CD14-positive monocyte (primary cell): Measurements from ENCODE around the gene TNFRSF6B. TPM values are rescaled to one million over a fixed set of nuclear protein-coding genes. Genes with fewer than 3 reads are reported as not detected.

Source experiments
- DNase-seq, 3 donors: peaks; one replicate each; pipeline ENCODE4 v3.0.0-alpha.2; 2011 to 2022
- H2AFZ ChIP-seq: 2 replicates; pipeline ENCODE4 v1.6.0; 2012; ENCODE audit warnings: mild to moderate bottlenecking, low read depth, low read length, inconsistent platforms; ENCODE audit not compliant: insufficient read depth, poor library complexity, severe bottlenecking
- H3K27ac ChIP-seq, 2 donors: 1 replicate in 1 of 2; 2 replicates in 1 of 2; pipeline ENCODE4 v1.5.1; 2012 to 2013; ENCODE audit warnings: low read length in 2 of 2, control low read depth in 1 of 2, inconsistent platforms in 1 of 2, low read depth in 1 of 2, mild to moderate bottlenecking in 1 of 2
- H3K27me3 ChIP-seq, 2 donors: one replicate each; pipeline versions ENCODE4 v1.6.0 to v1.6.1; 2011 to 2013; ENCODE audit warnings: low read length in 2 of 2; ENCODE audit not compliant: control insufficient read depth in 2 of 2, insufficient read depth in 2 of 2
- H3K36me3 ChIP-seq, 2 donors: replicated peaks in 1 of 2; 1 replicate in 1 of 2; 2 replicates in 1 of 2; pipeline versions ENCODE4 v1.5.1 to v1.6.1; 2012 to 2013; ENCODE audit warnings: low read length in 2 of 2, control low read depth in 1 of 2, inconsistent platforms in 1 of 2, mild to moderate bottlenecking in 1 of 2; ENCODE audit not compliant: insufficient read depth in 2 of 2, control insufficient read depth in 1 of 2
- H3K4me1 ChIP-seq, 2 donors: 1 replicate in 1 of 2; 2 replicates in 1 of 2; pipeline versions ENCODE4 v1.5.1 to v1.6.1; 2012 to 2013; ENCODE audit warnings: low read length in 2 of 2, control low read depth in 1 of 2, inconsistent platforms in 1 of 2, mild to moderate bottlenecking in 1 of 2, moderate library complexity in 1 of 2; ENCODE audit not compliant: insufficient read depth in 2 of 2, control insufficient read depth in 1 of 2
- H3K4me2 ChIP-seq: replicated peaks from 2 replicates; pipeline ENCODE3; 2012; ENCODE audit warnings: low read length, moderate library complexity, mild to moderate bottlenecking; ENCODE audit not compliant: poor library complexity, severe bottlenecking; ENCODE audit errors: extremely low read depth
- H3K4me3 ChIP-seq, 3 experiments: fragments of 200-600 bp in 1 of 3; sonication (generic) in 1 of 3; replicated peaks in 1 of 3; 1 replicate in 2 of 3; 2 replicates in 1 of 3; pipeline ENCODE4 v1.5.1; 2011 to 2013; ENCODE audit warnings: low read length in 3 of 3, mild to moderate bottlenecking in 3 of 3, control low read depth in 2 of 3, low read depth in 2 of 3, inconsistent platforms in 1 of 3, moderate library complexity in 1 of 3
- H3K79me2 ChIP-seq: 2 replicates; pipeline ENCODE4 v1.6.0; 2012; ENCODE audit warnings: mild to moderate bottlenecking, control low read depth, inconsistent platforms, low read length, moderate library complexity; ENCODE audit not compliant: insufficient read depth
- H3K9ac ChIP-seq: 2 replicates; pipeline ENCODE4 v1.6.0; 2017; ENCODE audit warnings: low read length, mild to moderate bottlenecking; ENCODE audit not compliant: insufficient read depth, poor library complexity, severe bottlenecking
- H3K9me3 ChIP-seq, 2 donors: replicated peaks in 1 of 2; 1 replicate in 1 of 2; 2 replicates in 1 of 2; pipeline versions ENCODE4 v1.5.1 to v1.6.1; 2012 to 2013; ENCODE audit warnings: low read length in 2 of 2, control low read depth in 1 of 2; ENCODE audit not compliant: control insufficient read depth in 1 of 2, insufficient read depth in 1 of 2
- H4K20me1 ChIP-seq: 2 replicates; pipeline ENCODE4 v1.6.0; 2012; ENCODE audit warnings: mild to moderate bottlenecking, low read length, control low read depth, moderate library complexity; ENCODE audit not compliant: insufficient read depth
- H3K27ac Mint-ChIP-seq, 7 donors: one replicate each; pipeline ENCODE4 v1.8.0; 2020; ENCODE audit warnings: mild to moderate bottlenecking in 7 of 7, mixed read lengths in 7 of 7, moderate library complexity in 6 of 7, inconsistent platforms in 2 of 7
- H3K27me3 Mint-ChIP-seq, 3 donors: one replicate each; pipeline ENCODE4 v1.8.0; 2021 to 2022; ENCODE audit warnings: low read depth in 3 of 3, mild to moderate bottlenecking in 3 of 3, mixed read lengths in 3 of 3, moderate library complexity in 3 of 3, inconsistent platforms in 1 of 3
- H3K36me3 Mint-ChIP-seq, 2 donors: one replicate each; pipeline ENCODE4 v1.8.0; 2020; ENCODE audit warnings: mixed read lengths in 2 of 2, inconsistent platforms in 1 of 2, mild to moderate bottlenecking in 1 of 2
- H3K4me1 Mint-ChIP-seq: one replicate; pipeline ENCODE4 v1.8.0; 2020; ENCODE audit warnings: mild to moderate bottlenecking, mixed read lengths
- H3K4me3 Mint-ChIP-seq, 2 donors: one replicate each; pipeline ENCODE4 v1.8.0; 2020; ENCODE audit warnings: mild to moderate bottlenecking in 2 of 2, mixed read lengths in 2 of 2, moderate library complexity in 1 of 2
- H3K9me3 Mint-ChIP-seq, 7 donors: one replicate each; pipeline ENCODE4 v1.8.0; 2020 to 2022; ENCODE audit warnings: mixed read lengths in 7 of 7, mild to moderate bottlenecking in 6 of 7, moderate library complexity in 6 of 7, inconsistent platforms in 2 of 7
- CTCF ChIP-seq: fragments of 200-600 bp; IDR thresholded peaks from one replicate; pipeline ENCODE4 v1.8.0; 2022; ENCODE audit warnings: antibody characterized with exemption, mild to moderate bottlenecking
- WGBS: methylation state at CpG from one replicate; pipeline ENCODE4 v1.1.5; 2013; ENCODE audit warnings: missing lambda C conversion rate; ENCODE audit not compliant: insufficient coverage; 5-methylcytosine and 5-hydroxymethylcytosine counted together
- intact Hi-C, 2 donors: fragments of 100-400 bp; cut with micrococcal nuclease; formaldehyde crosslinking; loops; one replicate each; pipeline versions ENCODE4 v1.15.0 to v1.15.1; 2023
- polyA plus RNA-seq, 3 donors: library from polyadenylated mRNA; depleted of rRNA in 1 of 3; unstranded in 2 of 3; stranded (reverse) in 1 of 3; fragments of 300-500 nt in 2 of 3; fragments of >200 nt in 1 of 3; fragmentation: Illumina TruSeq in 2 of 3; gene quantifications; 1 replicate in 2 of 3; 2 replicates in 1 of 3; pipeline ENCODE4 v1.2.3, GENCODE V29; 2012 to 2021

Gene TNFRSF6B
- polyA plus RNA-seq, 3 donors, result 6.5 TPM; not detected in 2

GRCh38 chr20:63693733-63694583 lies 2.5 kb upstream of the TNFRSF6B start:
- Histone ChIP-seq H2AFZ (no peak overlapping the region), H3K9me3 (no peaks in the 10 kb centered on the region), H3K4me3 (no peak overlapping the region), H3K79me2 (no peaks in the 10 kb centered on the region), H3K4me1 (peaks cover 16% of the 10 kb centered on the region in 2 donors), H3K27me3 (peaks cover 0 to 12% of the 10 kb centered on the region in 2 donors), H4K20me1 (peaks cover 30% of the 10 kb centered on the region), H3K9ac (no peak overlapping the region), H3K4me2 (no peak overlapping the region), H3K27ac (no peak overlapping the region), H3K36me3 (peaks cover 0 to 11% of the 10 kb centered on the region in 2 donors)
- peaks cover 2 to 21% (median 3%) of the 10 kb centered on the region in 3 donors for H3K27me3 Mint-ChIP-seq
- DNase-seq, result no peak
- peaks cover 16% of the 10 kb centered on the region for H3K4me1 Mint-ChIP-seq
- no peaks in the 10 kb centered on the region for H3K9me3 Mint-ChIP-seq
- no peak overlapping the region for H3K4me3 Mint-ChIP-seq
- 98% methylated on average over 17 of the region's 21 CpGs for WGBS
- intact Hi-C loops, result no loop called here
- no peak for TF ChIP-seq CTCF
- peaks cover 5 to 13% of the 10 kb centered on the region in 2 donors for H3K36me3 Mint-ChIP-seq
- H3K27ac Mint-ChIP-seq, result peak overlapping the region in 1 of 7 donors; percentile 5

GRCh38 chr20:63694584-63695423 lies 1.6 kb upstream of the TNFRSF6B start:
- H3K9me3 ChIP-seq, result no peaks in the 10 kb centered on the region
- Mint-ChIP-seq H3K9me3 (no peaks in the 10 kb centered on the region), H3K27ac (no peak overlapping the region), H3K4me3 (no peak overlapping the region), H3K27me3 (peaks cover 2 to 21% (median 3%) of the 10 kb centered on the region in 3 donors), H3K4me1 (peaks cover 16% of the 10 kb centered on the region), H3K36me3 (peaks cover 5 to 13% of the 10 kb centered on the region in 2 donors)
- H3K4me2 ChIP-seq, result no peak overlapping the region
- no peak for DNase-seq
- no peaks in the 10 kb centered on the region for H3K79me2 ChIP-seq
- H3K4me3 ChIP-seq, result no peak overlapping the region
- no peak overlapping the region for H3K9ac ChIP-seq
- H4K20me1 ChIP-seq, result peaks cover 38% of the 10 kb centered on the region
- intact Hi-C loops, result no loop called here
- H3K4me1 ChIP-seq, result peaks cover 16% of the 10 kb centered on the region in 2 donors
- H3K36me3 ChIP-seq, result peaks cover 0 to 11% of the 10 kb centered on the region in 2 donors
- H2AFZ ChIP-seq, result no peak overlapping the region
- no peak overlapping the region for H3K27ac ChIP-seq
- whole genome bisulfite sequencing, result 99% methylated on average over 33 of the region's 37 CpGs
- no peak for TF ChIP-seq CTCF
- peaks cover 0 to 12% of the 10 kb centered on the region in 2 donors for H3K27me3 ChIP-seq
